ENCODE data around the gene OR9K2.

OR9K2 gene

DNA sequence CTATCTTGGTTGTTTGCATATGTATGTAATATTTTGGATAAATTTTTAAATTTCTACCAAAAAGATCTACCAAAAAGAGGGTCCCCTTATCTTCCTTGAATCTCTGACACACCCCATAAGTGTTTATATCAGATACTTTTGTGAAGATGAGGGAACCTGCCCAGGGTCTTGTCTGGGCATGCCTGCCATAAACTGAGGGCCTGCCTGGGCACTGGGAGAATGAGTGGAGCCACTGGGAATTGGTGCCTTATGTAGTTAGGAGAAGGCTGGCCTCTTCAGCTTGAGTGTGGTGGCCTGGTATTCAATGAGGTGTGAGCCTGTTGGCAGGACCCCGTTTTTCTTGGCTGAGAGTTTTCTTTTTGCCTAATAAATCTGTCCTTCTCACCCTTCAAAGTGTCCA is 46.5 kb downstream of the OR9K2 start:
- no peak for TF ChIP-seq ZNF565 (CRISPR knock-in tag; conservative IDR thresholded peaks at IDR 0.05; ENCODE audit: low read depth)
- TF ChIP-seq, protein P1, sequence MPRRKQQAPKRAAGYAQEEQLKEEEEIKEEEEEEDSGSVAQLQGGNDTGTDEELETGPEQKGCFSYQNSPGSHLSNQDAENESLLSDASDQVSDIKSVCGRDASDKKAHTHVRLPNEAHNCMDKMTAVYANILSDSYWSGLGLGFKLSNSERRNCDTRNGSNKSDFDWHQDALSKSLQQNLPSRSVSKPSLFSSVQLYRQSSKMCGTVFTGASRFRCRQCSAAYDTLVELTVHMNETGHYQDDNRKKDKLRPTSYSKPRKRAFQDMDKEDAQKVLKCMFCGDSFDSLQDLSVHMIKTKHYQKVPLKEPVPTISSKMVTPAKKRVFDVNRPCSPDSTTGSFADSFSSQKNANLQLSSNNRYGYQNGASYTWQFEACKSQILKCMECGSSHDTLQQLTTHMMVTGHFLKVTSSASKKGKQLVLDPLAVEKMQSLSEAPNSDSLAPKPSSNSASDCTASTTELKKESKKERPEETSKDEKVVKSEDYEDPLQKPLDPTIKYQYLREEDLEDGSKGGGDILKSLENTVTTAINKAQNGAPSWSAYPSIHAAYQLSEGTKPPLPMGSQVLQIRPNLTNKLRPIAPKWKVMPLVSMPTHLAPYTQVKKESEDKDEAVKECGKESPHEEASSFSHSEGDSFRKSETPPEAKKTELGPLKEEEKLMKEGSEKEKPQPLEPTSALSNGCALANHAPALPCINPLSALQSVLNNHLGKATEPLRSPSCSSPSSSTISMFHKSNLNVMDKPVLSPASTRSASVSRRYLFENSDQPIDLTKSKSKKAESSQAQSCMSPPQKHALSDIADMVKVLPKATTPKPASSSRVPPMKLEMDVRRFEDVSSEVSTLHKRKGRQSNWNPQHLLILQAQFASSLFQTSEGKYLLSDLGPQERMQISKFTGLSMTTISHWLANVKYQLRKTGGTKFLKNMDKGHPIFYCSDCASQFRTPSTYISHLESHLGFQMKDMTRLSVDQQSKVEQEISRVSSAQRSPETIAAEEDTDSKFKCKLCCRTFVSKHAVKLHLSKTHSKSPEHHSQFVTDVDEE (CRISPR knock-in tag; IDR thresholded peaks at IDR 0.05) = no peak
- TF ChIP-seq TOX (CRISPR knock-in tag; IDR thresholded peaks at IDR 0.05; ENCODE audit: borderline replicate concordance) = no peak
- no peak for TF ChIP-seq RARB (CRISPR knock-in tag; IDR thresholded peaks at IDR 0.05)
- TF ChIP-seq ZC3H10 (CRISPR knock-in tag; IDR thresholded peaks at IDR 0.05) = no peak
- no peak for TF ChIP-seq TCF4 (CRISPR knock-in tag; IDR thresholded peaks at IDR 0.05; ENCODE audit: borderline replicate concordance)
- TF ChIP-seq, protein P2, sequence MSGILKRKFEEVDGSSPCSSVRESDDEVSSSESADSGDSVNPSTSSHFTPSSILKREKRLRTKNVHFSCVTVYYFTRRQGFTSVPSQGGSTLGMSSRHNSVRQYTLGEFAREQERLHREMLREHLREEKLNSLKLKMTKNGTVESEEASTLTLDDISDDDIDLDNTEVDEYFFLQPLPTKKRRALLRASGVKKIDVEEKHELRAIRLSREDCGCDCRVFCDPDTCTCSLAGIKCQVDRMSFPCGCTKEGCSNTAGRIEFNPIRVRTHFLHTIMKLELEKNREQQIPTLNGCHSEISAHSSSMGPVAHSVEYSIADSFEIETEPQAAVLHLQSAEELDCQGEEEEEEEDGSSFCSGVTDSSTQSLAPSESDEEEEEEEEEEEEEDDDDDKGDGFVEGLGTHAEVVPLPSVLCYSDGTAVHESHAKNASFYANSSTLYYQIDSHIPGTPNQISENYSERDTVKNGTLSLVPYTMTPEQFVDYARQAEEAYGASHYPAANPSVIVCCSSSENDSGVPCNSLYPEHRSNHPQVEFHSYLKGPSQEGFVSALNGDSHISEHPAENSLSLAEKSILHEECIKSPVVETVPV (CRISPR knock-in tag; IDR thresholded peaks at IDR 0.05) = no peak
- TF ChIP-seq, protein P3, sequence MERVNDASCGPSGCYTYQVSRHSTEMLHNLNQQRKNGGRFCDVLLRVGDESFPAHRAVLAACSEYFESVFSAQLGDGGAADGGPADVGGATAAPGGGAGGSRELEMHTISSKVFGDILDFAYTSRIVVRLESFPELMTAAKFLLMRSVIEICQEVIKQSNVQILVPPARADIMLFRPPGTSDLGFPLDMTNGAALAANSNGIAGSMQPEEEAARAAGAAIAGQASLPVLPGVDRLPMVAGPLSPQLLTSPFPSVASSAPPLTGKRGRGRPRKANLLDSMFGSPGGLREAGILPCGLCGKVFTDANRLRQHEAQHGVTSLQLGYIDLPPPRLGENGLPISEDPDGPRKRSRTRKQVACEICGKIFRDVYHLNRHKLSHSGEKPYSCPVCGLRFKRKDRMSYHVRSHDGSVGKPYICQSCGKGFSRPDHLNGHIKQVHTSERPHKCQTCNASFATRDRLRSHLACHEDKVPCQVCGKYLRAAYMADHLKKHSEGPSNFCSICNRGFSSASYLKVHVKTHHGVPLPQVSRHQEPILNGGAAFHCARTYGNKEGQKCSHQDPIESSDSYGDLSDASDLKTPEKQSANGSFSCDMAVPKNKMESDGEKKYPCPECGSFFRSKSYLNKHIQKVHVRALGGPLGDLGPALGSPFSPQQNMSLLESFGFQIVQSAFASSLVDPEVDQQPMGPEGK (CRISPR knock-in tag; IDR thresholded peaks at IDR 0.05; ENCODE audit: borderline replicate concordance) = no peak
- TF ChIP-seq BACH2 (CRISPR knock-in tag; IDR thresholded peaks at IDR 0.05; ENCODE audit: borderline replicate concordance) = no peak
- TF ChIP-seq, protein P4, sequence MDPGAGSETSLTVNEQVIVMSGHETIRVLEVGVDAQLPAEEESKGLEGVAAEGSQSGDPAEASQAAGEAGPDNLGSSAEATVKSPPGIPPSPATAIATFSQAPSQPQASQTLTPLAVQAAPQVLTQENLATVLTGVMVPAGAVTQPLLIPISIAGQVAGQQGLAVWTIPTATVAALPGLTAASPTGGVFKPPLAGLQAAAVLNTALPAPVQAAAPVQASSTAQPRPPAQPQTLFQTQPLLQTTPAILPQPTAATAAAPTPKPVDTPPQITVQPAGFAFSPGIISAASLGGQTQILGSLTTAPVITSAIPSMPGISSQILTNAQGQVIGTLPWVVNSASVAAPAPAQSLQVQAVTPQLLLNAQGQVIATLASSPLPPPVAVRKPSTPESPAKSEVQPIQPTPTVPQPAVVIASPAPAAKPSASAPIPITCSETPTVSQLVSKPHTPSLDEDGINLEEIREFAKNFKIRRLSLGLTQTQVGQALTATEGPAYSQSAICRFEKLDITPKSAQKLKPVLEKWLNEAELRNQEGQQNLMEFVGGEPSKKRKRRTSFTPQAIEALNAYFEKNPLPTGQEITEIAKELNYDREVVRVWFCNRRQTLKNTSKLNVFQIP (CRISPR knock-in tag; IDR thresholded peaks at IDR 0.05; ENCODE audit: borderline replicate concordance, low read depth) = no peak
- no peak for ATAC-seq

DNA sequence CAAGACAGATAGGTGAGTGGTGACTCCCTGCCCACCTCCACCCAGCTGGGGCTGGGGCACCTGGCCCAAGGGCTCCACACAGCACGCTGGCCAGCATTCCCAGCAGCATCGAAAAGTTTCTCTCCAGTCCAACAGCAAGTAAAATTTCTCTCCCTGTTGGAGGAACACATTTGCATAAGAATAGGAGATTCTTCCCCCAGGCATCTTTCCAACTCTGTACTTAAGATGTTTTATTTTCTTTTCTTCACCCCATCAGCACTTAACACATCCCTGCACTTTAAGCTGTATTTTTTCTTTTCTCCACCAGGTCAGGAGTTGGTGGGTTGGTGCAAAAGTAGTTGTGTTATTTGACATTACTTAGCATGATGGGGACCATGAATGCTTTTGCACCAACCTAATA is 47.2 kb downstream of the OR9K2 start:
- no peak for ATAC-seq
- TF ChIP-seq ZNF70 (CRISPR knock-in tag; IDR thresholded peaks at IDR 0.05) = no peak

Measured in SK-N-SH treated with all-trans-retinoic acid at 6 μM for 48 hours (cell line).